H1 (cell line): ENCODE data around the gene CNTN5. TPM values are rescaled to one million over a fixed set of nuclear protein-coding genes. Genes with fewer than 3 reads are reported as not detected.

ENCODE experiments used
- CTCF ChIA-PET: fragments of 300-600 bp; sonication (Branson Sonifier 250); formaldehyde crosslinking; loops from one replicate; lab custom pipeline; 2021; ENCODE audit not compliant: partially characterized antibody; lab: Charles Lee
- POLR2A ChIA-PET: fragments of 300-600 bp; sonication (Branson Sonifier 250); formaldehyde crosslinking; loops from one replicate; lab custom pipeline; 2021; ENCODE audit warnings: inconsistent platforms; ENCODE audit not compliant: partially characterized antibody; lab: Charles Lee
- DNase-seq, 2 experiments: peaks; one replicate each; pipeline versions ENCODE4 v3.0.0 to v3.0.0-alpha.2; 2010 to 2022; ENCODE audit warnings: low spot score in 2 of 2, low read depth in 1 of 2, mixed read lengths in 1 of 2
- FAIRE-seq: peaks from 2 replicates; lab custom pipeline; 2011; peaks lifted over from hg19 to GRCh38; lab: Jason Lieb, UNC
- H2AFZ ChIP-seq: 2 replicates; pipeline ENCODE4 v1.8.1; 2012; ENCODE audit warnings: low read length, inconsistent platforms
- H2AK5ac ChIP-seq: 2 replicates; pipeline ENCODE4 v1.6.1; 2013; ENCODE audit warnings: low read depth, low read length
- H2BK120ac ChIP-seq: replicated peaks from 2 replicates; pipeline ENCODE3; 2013; ENCODE audit warnings: low read depth, low read length, inconsistent platforms
- H2BK12ac ChIP-seq: 2 replicates; pipeline ENCODE4 v1.6.1; 2013; ENCODE audit warnings: low read depth, low read length
- H2BK15ac ChIP-seq: 2 replicates; pipeline ENCODE4 v1.6.1; 2013; ENCODE audit warnings: low read length
- H2BK20ac ChIP-seq: 2 replicates; pipeline ENCODE4 v1.6.1; 2013; ENCODE audit warnings: low read length
- H2BK5ac ChIP-seq: 2 replicates; pipeline ENCODE4 v1.6.1; 2013; ENCODE audit warnings: low read depth, low read length
- H3K14ac ChIP-seq: 2 replicates; pipeline ENCODE4 v1.6.1; 2013; ENCODE audit warnings: inconsistent platforms; ENCODE audit not compliant: insufficient read length
- H3K18ac ChIP-seq: 2 replicates; pipeline ENCODE4 v1.6.1; 2013; ENCODE audit warnings: low read length; ENCODE audit errors: extremely low read depth
- H3K23ac ChIP-seq: 2 replicates; pipeline ENCODE4 v1.6.1; 2013; ENCODE audit warnings: inconsistent platforms; ENCODE audit not compliant: insufficient read length
- H3K23me2 ChIP-seq: 2 replicates; pipeline ENCODE4 v1.6.1; 2013; ENCODE audit warnings: low read depth, low read length
- H3K27ac ChIP-seq: 2 replicates; pipeline ENCODE4 v1.6.1; 2011; ENCODE audit warnings: low read depth, low read length, inconsistent platforms
- H3K27me3 ChIP-seq, 4 experiments: replicated peaks in 1 of 4; 1 replicate in 1 of 4; 2 replicates in 3 of 4; pipeline versions ENCODE4 v1.6.1 to v1.8.1; 2011 to 2013; ENCODE audit warnings: low read length in 3 of 4, mild to moderate bottlenecking in 3 of 4, inconsistent platforms in 2 of 4, mixed read lengths in 2 of 4, moderate library complexity in 1 of 4; ENCODE audit not compliant: control insufficient read depth in 3 of 4, insufficient read depth in 3 of 4; ENCODE audit errors: extremely low read depth in 1 of 4
- H3K36me3 ChIP-seq, 4 experiments: 2 replicates each; pipeline versions ENCODE4 v1.6.1 to v1.8.1; 2011 to 2013; ENCODE audit warnings: mild to moderate bottlenecking in 4 of 4, low read length in 3 of 4, moderate library complexity in 2 of 4, control low read depth in 1 of 4, inconsistent platforms in 1 of 4; ENCODE audit not compliant: insufficient read depth in 4 of 4, control insufficient read depth in 2 of 4
- H3K4ac ChIP-seq: replicated peaks from 2 replicates; pipeline ENCODE3; 2013; ENCODE audit warnings: low read length, low read depth, mixed read lengths, inconsistent platforms; ENCODE audit not compliant: insufficient read length
- H3K4me1 ChIP-seq, 4 experiments: replicated peaks in 1 of 4; 1 replicate in 1 of 4; 2 replicates in 3 of 4; pipeline versions ENCODE4 v1.6.1 to v1.8.1; 2011 to 2013; ENCODE audit warnings: low read length in 3 of 4, inconsistent platforms in 2 of 4, mixed read lengths in 1 of 4; ENCODE audit not compliant: insufficient read depth in 4 of 4, control insufficient read depth in 3 of 4
- H3K4me2 ChIP-seq, 2 experiments: 2 replicates each; pipeline versions ENCODE4 v1.6.1 to v1.8.1; 2011 to 2013; ENCODE audit warnings: low read depth in 2 of 2, low read length in 2 of 2, control low read depth in 1 of 2, inconsistent platforms in 1 of 2, mild to moderate bottlenecking in 1 of 2; ENCODE audit not compliant: insufficient read depth in 1 of 2
- H3K4me3 ChIP-seq, 4 experiments: fragments of 200-600, 300-600 bp in 1 of 4; sonication (generic), shearing (Covaris generic), sonication (Bioruptor Twin) in 1 of 4; 2 replicates each; pipeline versions ENCODE4 v1.5.1 to v1.8.1; 2011 to 2016; ENCODE audit warnings: low read length in 4 of 4, low read depth in 3 of 4, control low read depth in 2 of 4, inconsistent platforms in 2 of 4, mild to moderate bottlenecking in 2 of 4, mixed read lengths in 1 of 4, moderate library complexity in 1 of 4; ENCODE audit not compliant: insufficient read depth in 2 of 4; ENCODE audit errors: extremely low read depth in 1 of 4
- H3K56ac ChIP-seq: replicated peaks from 2 replicates; pipeline ENCODE3; 2013; ENCODE audit warnings: low read depth, mild to moderate bottlenecking, mixed read lengths, low read length, inconsistent platforms; ENCODE audit not compliant: insufficient read length
- H3K79me1 ChIP-seq: 2 replicates; pipeline ENCODE4 v1.6.1; 2013; ENCODE audit warnings: low read depth, low read length, control low read depth
- H3K79me2 ChIP-seq, 2 experiments: 2 replicates each; pipeline versions ENCODE4 v1.6.1 to v1.8.1; 2012 to 2013; ENCODE audit warnings: low read length in 2 of 2, mild to moderate bottlenecking in 2 of 2, inconsistent platforms in 1 of 2; ENCODE audit not compliant: insufficient read depth in 2 of 2, control insufficient read depth in 1 of 2
- H3K9ac ChIP-seq, 4 experiments: replicated peaks in 1 of 4; 1 replicate in 1 of 4; 2 replicates in 3 of 4; pipeline versions ENCODE4 v1.6.1 to v1.8.1; 2011 to 2013; ENCODE audit warnings: low read depth in 3 of 4, low read length in 3 of 4, control low read depth in 2 of 4, mild to moderate bottlenecking in 2 of 4, moderate library complexity in 2 of 4, inconsistent platforms in 1 of 4; ENCODE audit errors: extremely low read depth in 1 of 4
- H3K9me3 ChIP-seq, 2 experiments: 2 replicates each; pipeline versions ENCODE4 v1.6.1 to v1.8.1; 2012 to 2013; ENCODE audit warnings: mild to moderate bottlenecking in 2 of 2, moderate library complexity in 2 of 2, control low read depth in 1 of 2, inconsistent platforms in 1 of 2, low read depth in 1 of 2, low read length in 1 of 2, mixed read lengths in 1 of 2; ENCODE audit not compliant: insufficient read depth in 2 of 2
- H4K20me1 ChIP-seq, 2 experiments: replicated peaks in 1 of 2; 2 replicates each; pipeline versions ENCODE3 to v1.8.1; 2011 to 2013; ENCODE audit warnings: inconsistent platforms in 2 of 2, low read length in 2 of 2, mild to moderate bottlenecking in 1 of 2; ENCODE audit not compliant: insufficient read depth in 2 of 2, control insufficient read depth in 1 of 2
- H4K5ac ChIP-seq: 2 replicates; pipeline ENCODE4 v1.6.1; 2013; ENCODE audit warnings: low read length, low read depth, mixed read lengths, inconsistent platforms; ENCODE audit not compliant: insufficient read length
- H4K8ac ChIP-seq: 2 replicates; pipeline ENCODE4 v1.8.0; 2013; ENCODE audit warnings: mild to moderate bottlenecking, moderate library complexity, low read length, inconsistent platforms; ENCODE audit not compliant: insufficient read depth; ENCODE audit errors: extremely low read depth
- H4K91ac ChIP-seq: replicated peaks from 2 replicates; pipeline ENCODE3; 2013; ENCODE audit warnings: low read length, mixed read lengths, inconsistent platforms; ENCODE audit not compliant: insufficient read length
- CBX8 ChIP-seq: fragments of 300-800, 300-1000 bp; sonication (generic); IDR thresholded peaks from 2 replicates; pipeline ENCODE4 v1.7.1; 2016; ENCODE audit warnings: low read depth, low read length, borderline replicate concordance
- CHD2 ChIP-seq: IDR thresholded peaks from 2 replicates; pipeline ENCODE4 v1.6.1; 2012; ENCODE audit warnings: low read length, improper control_type of control experiment
- MAX ChIP-seq: IDR thresholded peaks from 2 replicates; pipeline ENCODE4 v1.6.1; 2012; ENCODE audit warnings: inconsistent platforms
- PHF8 ChIP-seq: fragments of 200-600 bp; sonication (generic); conservative IDR thresholded peaks from 2 replicates; pipeline ENCODE4 v1.7.1; 2012; ENCODE audit warnings: low read depth, mild to moderate bottlenecking, inconsistent platforms, low read length, moderate library complexity
- SIX5 ChIP-seq: IDR thresholded peaks from 2 replicates; pipeline ENCODE4 v1.6.1; 2011; ENCODE audit warnings: mild to moderate bottlenecking, low read depth, low read length
- SP2 ChIP-seq: IDR thresholded peaks from 2 replicates; pipeline ENCODE4 v1.6.1; 2012; ENCODE audit warnings: mild to moderate bottlenecking, low read length, inconsistent platforms
- SRF ChIP-seq: IDR thresholded peaks from 2 replicates; pipeline ENCODE4 v1.6.1; 2011; ENCODE audit warnings: mild to moderate bottlenecking, low read depth, low read length, moderate library complexity
- ZNF274 ChIP-seq: IDR thresholded peaks from 2 replicates; pipeline ENCODE4 v1.7.0; 2012; ENCODE audit warnings: low read length, borderline replicate concordance; ENCODE audit errors: extremely low read depth
- WGBS, 2 experiments: shearing (Covaris generic) in 1 of 2; methylation state at CpG; one replicate each; pipeline versions ENCODE4 v1.1.6 to v1.1.7; 2013 to 2015; ENCODE audit warnings: low lambda C conversion rate in 2 of 2, mixed read lengths in 2 of 2, inconsistent platforms in 1 of 2, low coverage in 1 of 2, missing lambda C conversion rate in 1 of 2; ENCODE audit not compliant: insufficient replicate concordance in 2 of 2, insufficient coverage in 1 of 2, insufficient read length in 1 of 2; ENCODE audit errors: extremely low coverage in 1 of 2, missing lambda C conversion rate in 1 of 2; 5-methylcytosine and 5-hydroxymethylcytosine counted together
- polyA plus RNA-seq, 7 experiments: library from polyadenylated mRNA; depleted of rRNA in 3 of 7; stranded (reverse) in 5 of 7; unstranded in 2 of 7; fragments of >200 nt in 5 of 7; fragments of 200-250 nt in 2 of 7; gene quantifications; 1 replicate in 5 of 7; 2 replicates in 1 of 7; 4 replicates in 1 of 7; pipeline versions ENCODE4 v1.2.1 to v1.2.3, GENCODE V29; 2011 to 2013; ENCODE audit warnings: missing spikeins in 2 of 7, mixed read lengths in 2 of 7
- total RNA-seq: library from RNA; stranded (reverse); fragmentation: NEBNext Ultra II Directional; extraction: Animal tissue kit (Norgen Biotek cat#: 25700); gene quantifications from 2 replicates; pipeline ENCODE4 v1.2.1, GENCODE V29; 2021
- TF ChIP-seq, protein P1 (sequence below): IDR thresholded peaks from 2 replicates; pipeline ENCODE4 v1.6.1; 2012; ENCODE audit warnings: low read length, inconsistent platforms

The CNTN5 gene
- total and polyA plus RNA-seq, 2 of the 8 experiments (the other 6 are each of a cell fraction or from before 2014, with no cell fraction given) = not detected

DNA sequence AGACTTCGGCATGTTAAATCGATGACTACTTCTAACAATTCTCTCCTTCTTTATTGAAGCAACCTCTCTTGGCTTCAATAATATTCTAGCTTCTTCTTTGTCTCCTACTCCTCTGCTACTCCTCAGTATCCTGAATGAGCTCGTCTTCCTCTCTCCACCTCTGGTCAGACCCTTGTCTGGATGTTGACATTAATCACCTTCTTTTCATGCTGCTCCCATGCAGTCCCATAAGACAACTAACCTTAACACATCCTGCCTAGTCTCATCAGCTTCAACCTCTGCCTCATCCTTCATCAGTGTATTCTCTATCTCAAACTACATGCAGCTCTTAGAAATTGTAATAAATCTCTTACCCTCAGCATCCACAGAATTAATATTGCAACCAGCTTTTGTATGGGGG, 695.6 kb downstream of the CNTN5 start:
- no peak overlapping the region for H2BK20ac ChIP-seq
- H3K56ac ChIP-seq = no peak overlapping the region
- H3K18ac ChIP-seq = no peak overlapping the region
- H3K27me3 ChIP-seq = no peaks in the 10 kb centered on the region
- FAIRE-seq = no peak
- no peak overlapping the region for H2BK12ac ChIP-seq
- H3K9ac ChIP-seq = no peak overlapping the region
- H2BK5ac ChIP-seq = no peak overlapping the region
- H3K4me3 ChIP-seq = no peak overlapping the region
- TF ChIP-seq PHF8 = no peak
- TF ChIP-seq CHD2 = no peak
- no peak for TF ChIP-seq MAX
- no peak for TF ChIP-seq ZNF274
- TF ChIP-seq, protein P1, sequence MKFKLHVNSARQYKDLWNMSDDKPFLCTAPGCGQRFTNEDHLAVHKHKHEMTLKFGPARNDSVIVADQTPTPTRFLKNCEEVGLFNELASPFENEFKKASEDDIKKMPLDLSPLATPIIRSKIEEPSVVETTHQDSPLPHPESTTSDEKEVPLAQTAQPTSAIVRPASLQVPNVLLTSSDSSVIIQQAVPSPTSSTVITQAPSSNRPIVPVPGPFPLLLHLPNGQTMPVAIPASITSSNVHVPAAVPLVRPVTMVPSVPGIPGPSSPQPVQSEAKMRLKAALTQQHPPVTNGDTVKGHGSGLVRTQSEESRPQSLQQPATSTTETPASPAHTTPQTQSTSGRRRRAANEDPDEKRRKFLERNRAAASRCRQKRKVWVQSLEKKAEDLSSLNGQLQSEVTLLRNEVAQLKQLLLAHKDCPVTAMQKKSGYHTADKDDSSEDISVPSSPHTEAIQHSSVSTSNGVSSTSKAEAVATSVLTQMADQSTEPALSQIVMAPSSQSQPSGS = no peak
- TF ChIP-seq CBX8 = no peak
- TF ChIP-seq SP2 = no peak
- TF ChIP-seq SIX5 = no peak
- no peak for TF ChIP-seq SRF
- no peak overlapping the region for H4K5ac ChIP-seq
- no peaks in the 10 kb centered on the region for H3K79me1 ChIP-seq
- no peaks in the 10 kb centered on the region for H3K79me2 ChIP-seq
- H3K23me2 ChIP-seq = no peaks in the 10 kb centered on the region
- H3K9me3 ChIP-seq = no peaks in the 10 kb centered on the region
- DNase-seq = no peak
- ChIA-PET POLR2A (no interaction called here), CTCF (no interaction called here)
- no peak overlapping the region for H3K27ac ChIP-seq
- H4K20me1 ChIP-seq = no peaks in the 10 kb centered on the region
- H2BK15ac ChIP-seq = no peak overlapping the region
- no peak overlapping the region for H3K4me2 ChIP-seq
- no peak overlapping the region for H2BK120ac ChIP-seq
- H3K23ac ChIP-seq = no peak overlapping the region
- H4K91ac ChIP-seq = no peak overlapping the region
- no peaks in the 10 kb centered on the region for H3K36me3 ChIP-seq
- H2AK5ac ChIP-seq = no peak overlapping the region
- no peak overlapping the region for H2AFZ ChIP-seq
- H3K4me1 ChIP-seq = no peaks in the 10 kb centered on the region
- no peak overlapping the region for H4K8ac ChIP-seq
- WGBS, 2 experiments = 63% methylated on average over 3 of the region's 3 CpGs; no CpG with 5 or more reads in 1 of the 2 experiments
- no peak overlapping the region for H3K4ac ChIP-seq
- H3K14ac ChIP-seq = no peak overlapping the region
